ENCODE data around the gene CNIH3. TPM values are rescaled to one million over a fixed set of nuclear protein-coding genes. Genes with fewer than 3 reads are reported as not detected.

The CNIH3 gene
- total RNA-seq, 1 experiment from 2014 or later: 1.8 TPM

DNA sequence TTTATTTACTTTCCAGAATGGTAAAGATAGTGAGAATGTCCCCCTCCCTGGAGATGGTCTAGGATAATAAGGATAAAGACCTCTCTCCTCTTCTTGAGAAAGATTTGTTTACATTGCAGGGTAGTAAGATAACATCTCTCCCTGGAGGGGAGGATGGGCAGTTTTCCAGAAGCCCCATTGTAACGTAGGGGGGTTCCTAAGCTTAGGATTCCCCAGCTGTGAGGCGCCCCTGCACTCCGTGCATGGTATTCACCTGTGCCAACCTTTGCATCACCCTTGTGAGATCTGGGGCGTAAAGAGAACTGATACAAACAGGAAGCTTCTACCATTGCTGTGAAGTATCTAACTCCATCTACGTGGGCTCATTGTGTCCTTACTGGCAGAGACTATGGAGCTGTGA lies 164.6 kb downstream of the CNIH3 start:
- ChIA-PET RAD21 (ENCODE audit: low non-redundant PET in 1 of 2, low total read pairs in 2 of 2, uncharacterized antibody in 2 of 2, unreplicated experiment in 2 of 2) (no interaction called here), CTCF (no interaction called here), POLR2A (no interaction called here)
- Histone ChIP-seq H3K9me3 (ENCODE audit: control insufficient read depth in 1 of 2, insufficient read depth in 1 of 2, low read depth in 1 of 2, low read length in 2 of 2) (no peaks in the 10 kb centered on the region), H3K79me2 (ENCODE audit: insufficient read depth, low read length) (no peaks in the 10 kb centered on the region), H3K4me1 (ENCODE audit: control insufficient read depth in 1 of 2, insufficient read depth in 2 of 2, low read length in 2 of 2) (no peaks in the 10 kb centered on the region), H3K9me2 (ENCODE audit: insufficient read depth) (no peaks in the 10 kb centered on the region), H3K36me3 (ENCODE audit: control insufficient read depth in 1 of 2, insufficient read depth in 2 of 2, low read length in 2 of 2) (no peaks in the 10 kb centered on the region), H3K27ac (ENCODE audit: low read depth, low read length) (no peak overlapping the region), H3K27me3 (ENCODE audit: insufficient read depth, low read length) (no peaks in the 10 kb centered on the region), H3K9ac (ENCODE audit: low read length) (no peak overlapping the region), H3K4me3 (replicated peaks in 1 of 2; ENCODE audit: low read depth in 1 of 2, low read length in 2 of 2) (no peak overlapping the region), H3K4me2 (ENCODE audit: low read length) (no peak overlapping the region), H2AFZ (ENCODE audit: low read depth, low read length, poor library complexity, severe bottlenecking) (no peak overlapping the region), H4K20me1 (ENCODE audit: insufficient read depth) (no peaks in the 10 kb centered on the region)
- no TSS peak for BruUV-seq (replicated peaks)
- intact Hi-C loops (cut with micrococcal nuclease): no loop called here
- ATAC-seq (no peak), DNase-seq (ENCODE audit: low read depth, low spot score) (no peak)
- TF ChIP-seq JUND (IDR thresholded peaks at IDR 0.05) (no peak), RAD21 (IDR thresholded peaks at IDR 0.05; ENCODE audit: low read depth) (no peak), TCF7L2 (IDR thresholded peaks at IDR 0.05; ENCODE audit: borderline replicate concordance, extremely low read depth, insufficient read depth, insufficient read length) (no peak), SRF (IDR thresholded peaks at IDR 0.05; ENCODE audit: low read depth) (no peak), CBX3 (IDR thresholded peaks at IDR 0.05; ENCODE audit: low read depth) (no peak), ZFX (IDR thresholded peaks at IDR 0.05) (no peak), FOSL1 (IDR thresholded peaks at IDR 0.05; ENCODE audit: low read depth) (no peak), SP1 (IDR thresholded peaks at IDR 0.05; ENCODE audit: low read depth) (no peak), YY1 (IDR thresholded peaks at IDR 0.05; ENCODE audit: extremely low read depth, insufficient replicate concordance, low read depth, low read length) (no peak)
- TF ChIP-seq, protein P1, sequence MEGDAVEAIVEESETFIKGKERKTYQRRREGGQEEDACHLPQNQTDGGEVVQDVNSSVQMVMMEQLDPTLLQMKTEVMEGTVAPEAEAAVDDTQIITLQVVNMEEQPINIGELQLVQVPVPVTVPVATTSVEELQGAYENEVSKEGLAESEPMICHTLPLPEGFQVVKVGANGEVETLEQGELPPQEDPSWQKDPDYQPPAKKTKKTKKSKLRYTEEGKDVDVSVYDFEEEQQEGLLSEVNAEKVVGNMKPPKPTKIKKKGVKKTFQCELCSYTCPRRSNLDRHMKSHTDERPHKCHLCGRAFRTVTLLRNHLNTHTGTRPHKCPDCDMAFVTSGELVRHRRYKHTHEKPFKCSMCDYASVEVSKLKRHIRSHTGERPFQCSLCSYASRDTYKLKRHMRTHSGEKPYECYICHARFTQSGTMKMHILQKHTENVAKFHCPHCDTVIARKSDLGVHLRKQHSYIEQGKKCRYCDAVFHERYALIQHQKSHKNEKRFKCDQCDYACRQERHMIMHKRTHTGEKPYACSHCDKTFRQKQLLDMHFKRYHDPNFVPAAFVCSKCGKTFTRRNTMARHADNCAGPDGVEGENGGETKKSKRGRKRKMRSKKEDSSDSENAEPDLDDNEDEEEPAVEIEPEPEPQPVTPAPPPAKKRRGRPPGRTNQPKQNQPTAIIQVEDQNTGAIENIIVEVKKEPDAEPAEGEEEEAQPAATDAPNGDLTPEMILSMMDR (IDR thresholded peaks at IDR 0.05 in 2 of 3, conservative IDR thresholded peaks at IDR 0.05 in 1 of 3; ENCODE audit: borderline replicate concordance in 1 of 3, insufficient read depth in 1 of 3, low read depth in 2 of 3, low read length in 2 of 3): no peak
- TF ChIP-seq, protein P2, sequence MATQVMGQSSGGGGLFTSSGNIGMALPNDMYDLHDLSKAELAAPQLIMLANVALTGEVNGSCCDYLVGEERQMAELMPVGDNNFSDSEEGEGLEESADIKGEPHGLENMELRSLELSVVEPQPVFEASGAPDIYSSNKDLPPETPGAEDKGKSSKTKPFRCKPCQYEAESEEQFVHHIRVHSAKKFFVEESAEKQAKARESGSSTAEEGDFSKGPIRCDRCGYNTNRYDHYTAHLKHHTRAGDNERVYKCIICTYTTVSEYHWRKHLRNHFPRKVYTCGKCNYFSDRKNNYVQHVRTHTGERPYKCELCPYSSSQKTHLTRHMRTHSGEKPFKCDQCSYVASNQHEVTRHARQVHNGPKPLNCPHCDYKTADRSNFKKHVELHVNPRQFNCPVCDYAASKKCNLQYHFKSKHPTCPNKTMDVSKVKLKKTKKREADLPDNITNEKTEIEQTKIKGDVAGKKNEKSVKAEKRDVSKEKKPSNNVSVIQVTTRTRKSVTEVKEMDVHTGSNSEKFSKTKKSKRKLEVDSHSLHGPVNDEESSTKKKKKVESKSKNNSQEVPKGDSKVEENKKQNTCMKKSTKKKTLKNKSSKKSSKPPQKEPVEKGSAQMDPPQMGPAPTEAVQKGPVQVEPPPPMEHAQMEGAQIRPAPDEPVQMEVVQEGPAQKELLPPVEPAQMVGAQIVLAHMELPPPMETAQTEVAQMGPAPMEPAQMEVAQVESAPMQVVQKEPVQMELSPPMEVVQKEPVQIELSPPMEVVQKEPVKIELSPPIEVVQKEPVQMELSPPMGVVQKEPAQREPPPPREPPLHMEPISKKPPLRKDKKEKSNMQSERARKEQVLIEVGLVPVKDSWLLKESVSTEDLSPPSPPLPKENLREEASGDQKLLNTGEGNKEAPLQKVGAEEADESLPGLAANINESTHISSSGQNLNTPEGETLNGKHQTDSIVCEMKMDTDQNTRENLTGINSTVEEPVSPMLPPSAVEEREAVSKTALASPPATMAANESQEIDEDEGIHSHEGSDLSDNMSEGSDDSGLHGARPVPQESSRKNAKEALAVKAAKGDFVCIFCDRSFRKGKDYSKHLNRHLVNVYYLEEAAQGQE (IDR thresholded peaks at IDR 0.05; ENCODE audit: low read depth): no peak
- TF ChIP-seq, protein P3, sequence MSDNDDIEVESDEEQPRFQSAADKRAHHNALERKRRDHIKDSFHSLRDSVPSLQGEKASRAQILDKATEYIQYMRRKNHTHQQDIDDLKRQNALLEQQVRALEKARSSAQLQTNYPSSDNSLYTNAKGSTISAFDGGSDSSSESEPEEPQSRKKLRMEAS (IDR thresholded peaks at IDR 0.05): no peak

Data from HCT116 (cell line).